IMR-90 (cell line): Measurements from ENCODE around the gene NIPSNAP3A. TPM values are rescaled to one million over a fixed set of nuclear protein-coding genes. Genes with fewer than 3 reads are reported as not detected.

Experiments used
- ATAC-seq: fragments of 200-7000 bp; cut with Tn5 transposase; 2 replicates; pipeline ENCODE4 v1.9.1; 2020; ENCODE audit warnings: low read depth, mild to moderate bottlenecking, moderate library complexity
- BruUV-seq: library from RNA; stranded (reverse); fragments of 400-500 nt; replicated peaks from 2 replicates; lab custom pipeline; 2021; lab: Mats Ljungman, UMichigan
- CTCF ChIA-PET: fragments of 300-600 bp; formaldehyde crosslinking; extraction: SDS; loops from one replicate; lab custom pipeline; 2021; ENCODE audit warnings: antibody characterized with exemption; lab: Yijun Ruan, JAX
- POLR2A ChIA-PET: fragments of 300-600 bp; sonication (Branson Sonifier 250); formaldehyde crosslinking; loops from one replicate; lab custom pipeline; 2022; ENCODE audit warnings: antibody characterized with exemption; ENCODE audit not compliant: unreplicated experiment; lab: Charles Lee
- DNase-seq: peaks from one replicate; pipeline ENCODE4 v3.0.0; 2013
- H2AFZ ChIP-seq: replicated peaks from 2 replicates; pipeline ENCODE3; 2013; ENCODE audit warnings: low read length, mild to moderate bottlenecking; ENCODE audit not compliant: poor library complexity
- H2AK5ac ChIP-seq: 2 replicates; pipeline ENCODE4 v1.6.1; 2013; ENCODE audit warnings: low read depth, low read length, inconsistent platforms
- H2AK9ac ChIP-seq: replicated peaks from 2 replicates; pipeline ENCODE3; 2013; ENCODE audit warnings: mild to moderate bottlenecking, low read depth, low read length, moderate library complexity; ENCODE audit not compliant: poor library complexity
- H2BK120ac ChIP-seq: 2 replicates; pipeline ENCODE4 v1.6.1; 2013; ENCODE audit warnings: low read depth, low read length, inconsistent platforms
- H2BK15ac ChIP-seq: 3 replicates; pipeline ENCODE4 v1.6.1; 2013; ENCODE audit warnings: low read depth, low read length, inconsistent platforms
- H2BK20ac ChIP-seq: 2 replicates; pipeline ENCODE4 v1.6.1; 2013; ENCODE audit warnings: low read depth, mild to moderate bottlenecking, inconsistent platforms, low read length, moderate library complexity
- H2BK5ac ChIP-seq: 2 replicates; pipeline ENCODE4 v1.6.1; 2013; ENCODE audit warnings: mild to moderate bottlenecking, low read depth, low read length, inconsistent platforms; ENCODE audit not compliant: poor library complexity, severe bottlenecking
- H3K14ac ChIP-seq: replicated peaks from 2 replicates; pipeline ENCODE4 v1.6.1; 2013; ENCODE audit warnings: low read depth, low read length, inconsistent platforms
- H3K18ac ChIP-seq: 2 replicates; pipeline ENCODE4 v1.6.1; 2013; ENCODE audit warnings: low read depth, low read length, control low read depth
- H3K23ac ChIP-seq: 2 replicates; pipeline ENCODE4 v1.6.1; 2013; ENCODE audit warnings: low read depth, low read length, inconsistent platforms
- H3K27ac ChIP-seq: 2 replicates; pipeline ENCODE4 v1.5.1; 2013; ENCODE audit warnings: mild to moderate bottlenecking, control low read depth, low read length; ENCODE audit not compliant: insufficient read depth
- H3K27me3 ChIP-seq: 2 replicates; pipeline ENCODE4 v1.6.1; 2013; ENCODE audit warnings: low read length; ENCODE audit not compliant: control insufficient read depth, insufficient read depth
- H3K36me3 ChIP-seq: 2 replicates; pipeline ENCODE4 v1.6.1; 2013; ENCODE audit warnings: low read length, mixed read lengths; ENCODE audit not compliant: control insufficient read depth, insufficient read depth
- H3K4ac ChIP-seq: 2 replicates; pipeline ENCODE4 v1.6.1; 2013; ENCODE audit warnings: low read depth, low read length, inconsistent platforms
- H3K4me1 ChIP-seq: 2 replicates; pipeline ENCODE4 v1.6.1; 2013; ENCODE audit warnings: low read length, mixed read lengths; ENCODE audit not compliant: control insufficient read depth, insufficient read depth
- H3K4me2 ChIP-seq: 2 replicates; pipeline ENCODE4 v1.6.1; 2013; ENCODE audit warnings: low read depth, mild to moderate bottlenecking, control low read depth, low read length, moderate library complexity
- H3K4me3 ChIP-seq: 2 replicates; pipeline ENCODE4 v1.5.1; 2013; ENCODE audit warnings: low read depth, mild to moderate bottlenecking, control low read depth, low read length, moderate library complexity; ENCODE audit not compliant: insufficient read depth
- H3K56ac ChIP-seq: 2 replicates; pipeline ENCODE4 v1.6.1; 2013; ENCODE audit warnings: low read length, inconsistent platforms; ENCODE audit not compliant: insufficient read depth; ENCODE audit errors: extremely low read depth
- H3K79me1 ChIP-seq, 2 experiments: 2 replicates each; pipeline ENCODE4 v1.6.1; 2013; ENCODE audit warnings: low read length in 2 of 2, inconsistent platforms in 1 of 2, low read depth in 1 of 2
- H3K9ac ChIP-seq: 2 replicates; pipeline ENCODE4 v1.6.1; 2013; ENCODE audit warnings: low read depth, low read length, control low read depth
- H3K9me1 ChIP-seq: 2 replicates; pipeline ENCODE4 v1.6.1; 2013; ENCODE audit warnings: low read length, inconsistent platforms; ENCODE audit not compliant: insufficient read depth
- H3K9me3 ChIP-seq: 2 replicates; pipeline ENCODE4 v1.6.1; 2013; ENCODE audit warnings: low read length; ENCODE audit not compliant: control insufficient read depth, insufficient read depth
- H4K20me1 ChIP-seq: 2 replicates; pipeline ENCODE4 v1.6.1; 2013; ENCODE audit warnings: low read length, inconsistent platforms; ENCODE audit not compliant: insufficient read depth
- H4K5ac ChIP-seq: 2 replicates; pipeline ENCODE4 v1.6.1; 2013; ENCODE audit warnings: mild to moderate bottlenecking, low read depth, low read length, control low read depth
- H4K8ac ChIP-seq, 2 experiments: 2 replicates each; pipeline ENCODE4 v1.6.1; 2013; ENCODE audit warnings: low read depth in 2 of 2, low read length in 2 of 2, control low read depth in 1 of 2, inconsistent platforms in 1 of 2
- H4K91ac ChIP-seq: 2 replicates; pipeline ENCODE4 v1.6.1; 2013; ENCODE audit warnings: low read depth, low read length, inconsistent platforms; ENCODE audit not compliant: insufficient read depth
- BHLHE40 ChIP-seq: fragments of 150-350 bp; IDR thresholded peaks from 2 replicates; pipeline ENCODE4 v1.6.1; 2016; ENCODE audit warnings: mild to moderate bottlenecking, low read depth, low read length
- CEBPB ChIP-seq: IDR thresholded peaks from 2 replicates; pipeline ENCODE4 v1.6.1; 2012; ENCODE audit warnings: low read depth, low read length, improper control_type of control experiment
- CHD1 ChIP-seq: IDR thresholded peaks from 2 replicates; pipeline ENCODE4 v1.6.1; 2012; ENCODE audit warnings: low read depth, low read length, improper control_type of control experiment
- FOS ChIP-seq: fragments of 150-350 bp; IDR thresholded peaks from 2 replicates; pipeline ENCODE4 v1.6.1; 2016; ENCODE audit warnings: low read depth, low read length
- MAZ ChIP-seq: IDR thresholded peaks from 2 replicates; pipeline ENCODE4 v1.6.1; 2012; ENCODE audit warnings: low read depth, mild to moderate bottlenecking, low read length, improper control_type of control experiment, moderate library complexity, borderline replicate concordance
- MXI1 ChIP-seq: IDR thresholded peaks from 2 replicates; pipeline ENCODE4 v1.6.1; 2012; ENCODE audit warnings: low read depth, mild to moderate bottlenecking, low read length, moderate library complexity, borderline replicate concordance
- POLR2A ChIP-seq: IDR thresholded peaks from 2 replicates; pipeline ENCODE4 v1.6.1; 2012; ENCODE audit warnings: mild to moderate bottlenecking, low read depth, low read length
- RAD21 ChIP-seq: IDR thresholded peaks from 2 replicates; pipeline ENCODE4 v1.6.1; 2012; ENCODE audit warnings: low read length, improper control_type of control experiment
- RCOR1 ChIP-seq: IDR thresholded peaks from 2 replicates; pipeline ENCODE4 v1.6.1; 2012; ENCODE audit warnings: mild to moderate bottlenecking, low read length, improper control_type of control experiment; ENCODE audit not compliant: insufficient replicate concordance
- SMC3 ChIP-seq: fragments of 150-350 bp; IDR thresholded peaks from 2 replicates; pipeline ENCODE4 v1.6.1; 2016; ENCODE audit warnings: low read depth, mild to moderate bottlenecking, antibody characterized with exemption, low read length, moderate library complexity
- WGBS, 2 experiments: methylation state at CpG; one replicate each; pipeline versions ENCODE4 v1.1.5 to v1.1.7; 2013; ENCODE audit warnings: missing lambda C conversion rate in 2 of 2; ENCODE audit not compliant: insufficient read length in 1 of 2; ENCODE audit errors: extremely low coverage in 2 of 2; 5-methylcytosine and 5-hydroxymethylcytosine counted together
- dilution Hi-C: fragments of 300-500 bp; cut with HindIII; formaldehyde crosslinking; loops from one replicate; pipeline ENCODE4 v1.14.3; 2018; ENCODE audit warnings: low sequenced_read_pairs; ENCODE audit not compliant: unreplicated experiment
- in situ Hi-C: fragments of 300-500 bp; cut with MboI; formaldehyde crosslinking; loops from 3 replicates; pipeline ENCODE4 v1.14.3; 2019; ENCODE audit warnings: low sequenced_read_pairs, inconsistent platforms, mixed read lengths
- intact Hi-C: fragments of 100-400 bp; cut with micrococcal nuclease; formaldehyde crosslinking; loops from 2 replicates; pipeline ENCODE4 v1.10.0; 2022
- polyA plus RNA-seq, 3 experiments: library from polyadenylated mRNA; depleted of rRNA; stranded (reverse); fragments of >200 nt; gene quantifications; 2 replicates each; pipeline ENCODE4 v1.2.3, GENCODE V29; 2012; ENCODE audit warnings: low replicate concordance in 1 of 3
- total RNA-seq: library from RNA; depleted of rRNA; stranded (reverse); fragments of >200 nt; gene quantifications from 2 replicates; pipeline ENCODE4 v1.2.3, GENCODE V29; 2012
- TF ChIP-seq, protein P1 (sequence below): fragments of 150-350 bp; IDR thresholded peaks from 2 replicates; pipeline ENCODE4 v1.6.1; 2017; ENCODE audit warnings: mild to moderate bottlenecking, antibody characterized with exemption, low read length, low read depth
- TF ChIP-seq, protein P2 (sequence below): fragments of 150-350 bp; IDR thresholded peaks from 2 replicates; pipeline ENCODE4 v1.6.1; 2016; ENCODE audit warnings: low read depth, mild to moderate bottlenecking, low read length, moderate library complexity, borderline replicate concordance

The NIPSNAP3A gene
- total and polyA plus RNA-seq, 2 of the 4 experiments (the other 2 are of a cell fraction) = 21.4 to 32.1 TPM

DNA sequence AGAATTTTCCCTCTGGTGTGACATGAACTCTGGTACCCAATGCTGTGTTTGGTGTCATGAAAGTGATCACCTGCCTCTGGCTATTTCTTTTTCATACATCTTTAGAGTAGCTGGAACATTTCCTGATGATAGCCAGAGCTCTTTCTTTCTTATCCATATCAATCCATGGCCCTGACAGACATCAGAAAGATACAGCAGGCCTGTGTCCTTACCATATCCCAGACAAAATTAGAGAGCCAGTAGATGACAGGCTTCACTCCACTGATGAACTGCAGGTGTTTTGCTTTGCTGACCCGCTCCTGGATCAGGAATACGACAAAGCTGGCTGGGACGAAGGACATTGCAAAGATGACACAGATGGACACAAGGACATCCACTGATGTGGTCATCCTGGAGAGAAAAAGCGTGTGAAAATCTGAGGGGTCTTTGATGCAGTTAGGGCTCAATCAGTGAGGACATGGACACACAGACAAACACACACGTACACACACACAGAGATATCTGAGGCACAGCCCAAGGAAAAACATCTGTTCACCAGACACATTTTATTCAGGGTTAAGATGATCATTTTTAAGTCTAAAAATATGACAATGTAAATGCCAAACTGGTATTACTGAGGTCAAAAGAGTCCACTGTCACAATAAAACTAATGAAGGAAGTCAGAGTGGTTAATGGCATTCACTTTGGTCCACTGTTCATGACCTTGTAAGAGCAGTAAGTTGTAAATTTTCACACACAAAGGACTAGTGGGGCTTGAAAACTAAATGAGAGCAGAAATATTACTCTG is 50.9 kb downstream of the NIPSNAP3A start:
- H3K9ac ChIP-seq = no peak overlapping the region
- H2AK5ac ChIP-seq = no peak overlapping the region
- ATAC-seq (no peak), DNase-seq (no peak)
- ChIA-PET CTCF (no interaction called here), POLR2A (no interaction called here)
- intact Hi-C loops = no loop called here
- no peak overlapping the region for H3K4me3 ChIP-seq
- H3K4me1 ChIP-seq = 0 out of 2 replicates have a peak, but pooled peaks cover 2% of the 10 kb centered on the region
- H3K27me3 ChIP-seq = no peaks in the 10 kb centered on the region
- dilution Hi-C loops = no loop called here
- H3K4me2 ChIP-seq = no peak overlapping the region
- BruUV-seq = no TSS peak
- no peak overlapping the region for H2AFZ ChIP-seq
- H3K4ac ChIP-seq = no peak overlapping the region
- no peak overlapping the region for H4K91ac ChIP-seq
- in situ Hi-C loops = no loop called here
- no peak overlapping the region for H2BK15ac ChIP-seq
- H2BK5ac ChIP-seq = no peak overlapping the region
- H2AK9ac ChIP-seq = no peak overlapping the region
- no peak overlapping the region for H3K56ac ChIP-seq
- H3K9me1 ChIP-seq = peaks cover 9% of the 10 kb centered on the region
- H3K23ac ChIP-seq = no peak overlapping the region
- TF ChIP-seq, protein P1, sequence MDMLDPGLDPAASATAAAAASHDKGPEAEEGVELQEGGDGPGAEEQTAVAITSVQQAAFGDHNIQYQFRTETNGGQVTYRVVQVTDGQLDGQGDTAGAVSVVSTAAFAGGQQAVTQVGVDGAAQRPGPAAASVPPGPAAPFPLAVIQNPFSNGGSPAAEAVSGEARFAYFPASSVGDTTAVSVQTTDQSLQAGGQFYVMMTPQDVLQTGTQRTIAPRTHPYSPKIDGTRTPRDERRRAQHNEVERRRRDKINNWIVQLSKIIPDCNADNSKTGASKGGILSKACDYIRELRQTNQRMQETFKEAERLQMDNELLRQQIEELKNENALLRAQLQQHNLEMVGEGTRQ = no peak
- TF ChIP-seq RAD21 = no peak
- TF ChIP-seq CHD1 = no peak
- TF ChIP-seq POLR2A = no peak
- TF ChIP-seq SMC3 = no peak
- TF ChIP-seq MXI1 = no peak
- no peak for TF ChIP-seq FOS
- no peak for TF ChIP-seq MAZ
- no peak for TF ChIP-seq BHLHE40
- no peak for TF ChIP-seq CEBPB
- TF ChIP-seq RCOR1 = no peak
- TF ChIP-seq, protein P2, sequence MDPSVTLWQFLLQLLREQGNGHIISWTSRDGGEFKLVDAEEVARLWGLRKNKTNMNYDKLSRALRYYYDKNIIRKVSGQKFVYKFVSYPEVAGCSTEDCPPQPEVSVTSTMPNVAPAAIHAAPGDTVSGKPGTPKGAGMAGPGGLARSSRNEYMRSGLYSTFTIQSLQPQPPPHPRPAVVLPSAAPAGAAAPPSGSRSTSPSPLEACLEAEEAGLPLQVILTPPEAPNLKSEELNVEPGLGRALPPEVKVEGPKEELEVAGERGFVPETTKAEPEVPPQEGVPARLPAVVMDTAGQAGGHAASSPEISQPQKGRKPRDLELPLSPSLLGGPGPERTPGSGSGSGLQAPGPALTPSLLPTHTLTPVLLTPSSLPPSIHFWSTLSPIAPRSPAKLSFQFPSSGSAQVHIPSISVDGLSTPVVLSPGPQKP = no peak
- no peak overlapping the region for H3K18ac ChIP-seq
- WGBS, 2 experiments = 79% methylated on average over 3 of the region's 5 CpGs; no CpG with 5 or more reads in 1 of the 2 experiments
- no peak overlapping the region for H4K8ac ChIP-seq
- H3K9me3 ChIP-seq = no peaks in the 10 kb centered on the region
- H3K27ac ChIP-seq = no peak overlapping the region
- peaks cover 71% of the 10 kb centered on the region for H3K36me3 ChIP-seq
- H2BK20ac ChIP-seq = no peak overlapping the region
- no peak overlapping the region for H4K5ac ChIP-seq
- no peaks in the 10 kb centered on the region; a peak in 1 of 4 replicates for H3K79me1 ChIP-seq
- H4K20me1 ChIP-seq = 0 out of 2 replicates have a peak, but pooled peaks cover 3% of the 10 kb centered on the region
- no peak overlapping the region for H2BK120ac ChIP-seq
- H3K14ac ChIP-seq = no peak overlapping the region
